Erythroblast (primary cell): Measurements from ENCODE around the gene PMPCA.

Experiments used
- GATA1 ChIP-seq: IDR thresholded peaks from 2 replicates; pipeline ENCODE4 v1.6.1; 2011; ENCODE audit warnings: low read depth, mild to moderate bottlenecking, control low read depth, low read length, moderate library complexity
- POLR2A ChIP-seq: IDR thresholded peaks from 2 replicates; pipeline ENCODE4 v1.6.1; 2011; ENCODE audit warnings: mild to moderate bottlenecking, low read length

- TF ChIP-seq POLR2A (no peak), GATA1 (no peak)
Measured at GRCh38 chr9:136368190-136368589, 42.3 kb upstream of the PMPCA start.
